ENCODE data around the gene RHOBTB3.

Gene RHOBTB3

DNA sequence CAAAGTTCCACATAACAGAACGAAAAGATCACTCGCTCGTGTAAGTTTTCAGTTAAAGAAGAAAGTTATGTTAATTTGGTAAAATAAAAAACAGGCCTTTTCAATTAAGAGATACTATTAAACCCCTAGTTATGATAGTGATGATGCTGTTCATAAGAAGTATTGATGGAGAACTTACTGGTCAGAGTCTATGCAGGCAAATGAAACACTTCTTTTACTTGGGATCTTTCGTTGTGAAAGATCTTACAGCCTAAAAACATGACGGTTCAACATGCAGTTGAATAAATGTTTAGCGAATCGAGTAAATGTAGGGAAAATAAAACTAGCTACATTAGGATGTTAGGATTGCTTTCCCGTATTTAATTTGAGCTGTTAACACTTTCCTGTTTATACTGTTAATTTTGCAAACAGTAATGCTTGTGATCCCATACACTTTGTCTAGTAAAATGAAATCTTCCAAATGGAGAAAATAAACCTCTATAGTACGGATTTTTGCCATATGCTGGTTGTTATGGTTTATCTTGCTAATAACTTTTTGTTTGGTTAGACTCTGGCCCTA, 2.0 kb downstream of the RHOBTB3 start:
- no peak for FAIRE-seq

DNA sequence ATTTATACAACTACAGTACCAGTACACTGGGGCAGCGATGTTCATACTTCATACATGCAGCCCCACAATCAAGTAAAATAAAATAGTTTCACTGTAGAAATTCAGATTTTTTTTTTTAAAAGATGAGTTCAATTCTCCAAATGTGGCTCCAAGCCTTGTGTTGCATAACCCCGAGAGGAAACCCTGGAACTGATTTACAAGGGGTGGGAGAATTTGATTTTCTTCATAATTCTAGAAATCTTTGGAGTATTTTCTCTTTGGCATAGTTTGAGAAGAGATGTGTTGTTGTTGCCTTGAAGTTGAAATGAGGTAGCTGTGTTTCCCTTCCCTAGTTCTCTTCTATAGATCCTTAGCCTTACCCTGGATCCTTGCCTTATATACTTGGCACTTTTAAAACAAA, 3.1 kb downstream of the RHOBTB3 start:
- no peak for FAIRE-seq

DNA sequence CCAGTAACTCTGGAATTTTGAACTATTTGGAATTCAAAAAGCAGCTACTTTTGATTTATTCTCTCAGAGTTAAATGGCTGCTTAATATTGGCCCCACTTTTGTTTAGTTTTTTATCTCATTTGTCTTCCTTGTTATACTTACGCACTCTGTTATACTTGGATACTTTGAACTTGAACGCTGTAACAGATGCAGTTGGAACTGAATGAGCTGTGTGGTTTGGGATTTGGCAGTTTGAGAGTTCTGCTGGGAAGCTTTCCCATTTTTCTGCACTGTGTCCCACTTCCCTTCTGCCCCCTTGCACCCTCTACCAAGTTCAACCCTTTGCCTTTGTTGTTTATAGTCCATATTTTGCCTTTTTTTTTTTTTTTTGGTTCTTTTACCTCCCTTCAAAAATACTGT, 3.8 kb downstream of the RHOBTB3 start:
- FAIRE-seq = no peak

DNA sequence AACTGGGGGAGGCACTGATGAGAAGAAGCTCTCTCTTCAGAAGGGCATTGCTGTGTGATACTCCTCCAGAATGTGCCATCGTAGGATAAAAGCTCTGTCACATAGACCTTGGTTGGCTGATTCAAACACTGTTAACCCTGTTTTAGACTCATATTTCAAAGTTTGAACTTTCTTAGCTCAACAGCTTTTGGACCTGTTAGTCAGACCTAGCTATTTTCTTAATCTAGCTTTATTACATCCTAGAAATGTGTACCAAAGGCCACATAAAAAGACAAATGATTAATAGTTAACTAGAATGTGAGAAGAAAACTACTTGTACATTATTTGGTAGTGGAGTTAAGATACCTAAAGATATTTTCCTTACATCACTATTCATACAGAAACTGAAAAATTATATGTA, 4.3 kb downstream of the RHOBTB3 start:
- no peak for FAIRE-seq

DNA sequence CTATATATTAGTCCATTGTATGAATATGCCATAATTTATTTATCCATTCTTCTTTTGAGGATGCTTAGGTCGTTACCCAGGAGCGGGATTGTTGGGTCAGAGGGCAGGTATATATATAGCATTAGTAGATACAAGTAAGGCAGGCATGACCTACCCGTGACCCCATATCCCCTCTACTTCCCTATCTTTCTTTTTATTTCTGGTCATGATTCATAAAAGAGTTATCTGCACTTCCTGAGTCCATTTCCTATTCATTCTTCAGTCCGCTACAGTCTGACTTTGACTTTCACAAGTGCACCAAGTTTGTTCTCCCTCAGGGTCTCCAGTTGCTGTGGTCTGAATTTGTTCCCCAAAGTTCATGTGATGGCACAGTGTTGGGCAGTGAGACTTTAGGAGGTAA, 6.9 kb downstream of the RHOBTB3 start:
- FAIRE-seq = no peak

DNA sequence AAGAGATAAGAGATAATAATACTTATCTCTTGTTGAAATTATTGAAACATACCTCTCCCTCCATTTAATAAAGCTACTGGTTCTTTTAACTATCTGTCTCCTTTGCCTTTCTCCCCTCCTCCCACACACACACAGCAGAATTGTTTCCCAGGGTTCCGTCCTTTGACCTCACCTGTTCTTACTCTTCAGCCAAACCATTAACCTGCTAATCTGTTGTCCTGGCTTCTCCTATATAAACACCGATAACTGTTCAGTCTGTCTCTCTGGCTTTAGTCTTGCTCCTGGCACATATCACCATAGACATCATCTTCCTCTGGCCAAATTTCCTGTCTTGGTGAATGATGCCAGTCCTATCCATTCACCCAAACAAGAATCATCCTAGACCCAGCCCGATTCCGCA, 7.7 kb downstream of the RHOBTB3 start:
- no peak for FAIRE-seq

DNA sequence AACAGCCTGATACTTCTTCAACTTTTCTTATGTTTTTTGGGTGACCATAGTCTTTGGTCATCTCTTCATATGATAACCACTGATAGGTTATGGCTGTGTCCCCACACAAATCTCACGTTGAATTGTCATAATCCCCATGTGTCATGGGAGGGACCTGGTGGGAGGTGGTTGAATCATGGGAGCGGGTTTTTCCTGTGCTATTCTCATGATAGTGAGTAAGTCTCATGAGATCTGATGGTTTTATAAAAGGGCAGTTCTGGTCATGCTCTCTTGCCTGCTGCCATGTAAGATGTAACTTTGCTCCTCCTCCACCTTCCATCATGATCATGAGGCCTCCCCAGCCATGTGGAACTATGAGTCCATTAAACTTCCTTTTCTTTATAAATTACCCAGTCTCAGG, 8.7 kb downstream of the RHOBTB3 start:
- no peak for FAIRE-seq

DNA sequence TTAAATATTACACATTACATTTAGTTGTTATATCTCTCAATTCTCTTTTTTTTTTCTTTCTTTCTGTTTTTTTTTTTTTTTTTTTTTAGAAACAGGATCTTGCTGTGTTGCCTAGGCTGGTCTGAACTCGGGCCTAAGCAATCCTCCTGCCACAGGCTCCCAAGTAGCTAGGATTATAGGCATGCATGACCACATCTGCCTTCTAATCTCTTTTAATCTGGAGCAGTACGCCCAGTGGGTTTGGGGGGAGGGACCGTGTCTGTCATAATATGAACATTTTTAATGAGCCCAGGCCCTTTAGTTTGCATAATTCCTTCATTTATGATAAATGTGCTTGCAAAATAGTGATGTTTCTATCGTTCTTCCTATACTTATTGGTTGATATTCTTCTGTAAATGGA, 10.3 kb downstream of the RHOBTB3 start:
- FAIRE-seq = no peak

DNA sequence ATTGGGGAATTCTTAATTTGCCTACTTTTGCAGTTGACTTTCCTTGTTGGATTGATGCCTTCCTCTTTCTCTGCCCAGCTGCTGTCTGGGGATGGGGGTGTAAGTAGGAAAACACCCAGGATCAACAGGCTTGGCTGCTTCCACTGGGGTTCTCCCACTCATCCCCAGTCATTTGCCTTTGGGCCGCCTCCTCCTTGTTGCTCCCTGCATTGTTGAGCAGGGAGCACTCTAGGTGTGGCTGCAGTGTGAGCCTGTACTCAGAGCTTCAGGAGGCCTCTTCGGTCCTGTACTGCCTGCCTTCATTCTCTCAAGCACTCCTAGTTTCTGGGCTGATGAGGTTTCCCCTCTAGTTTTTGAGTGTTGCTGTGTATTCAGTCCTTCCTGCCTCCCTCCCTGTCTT, 12.1 kb downstream of the RHOBTB3 start:
- no peak for FAIRE-seq

DNA sequence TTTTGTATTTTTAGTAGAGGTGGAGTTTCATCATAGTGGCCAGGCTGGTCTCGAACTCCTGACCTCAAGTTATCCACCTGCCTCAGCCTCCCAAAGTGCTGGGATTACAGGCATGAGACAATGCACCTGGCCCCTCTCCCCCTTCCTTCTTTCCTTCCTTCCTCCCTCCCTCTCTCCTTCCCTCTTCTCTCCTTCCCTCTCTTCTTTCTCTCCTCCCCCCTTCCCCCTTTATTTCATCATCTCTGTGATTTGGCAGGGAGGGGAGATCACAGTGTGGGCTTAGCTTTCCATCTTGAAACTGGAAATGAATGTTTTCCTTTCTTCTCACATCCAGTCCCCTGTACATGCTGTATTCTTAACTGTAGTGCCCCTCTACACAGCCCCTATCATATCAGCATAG, 12.7 kb downstream of the RHOBTB3 start:
- no peak for FAIRE-seq

DNA sequence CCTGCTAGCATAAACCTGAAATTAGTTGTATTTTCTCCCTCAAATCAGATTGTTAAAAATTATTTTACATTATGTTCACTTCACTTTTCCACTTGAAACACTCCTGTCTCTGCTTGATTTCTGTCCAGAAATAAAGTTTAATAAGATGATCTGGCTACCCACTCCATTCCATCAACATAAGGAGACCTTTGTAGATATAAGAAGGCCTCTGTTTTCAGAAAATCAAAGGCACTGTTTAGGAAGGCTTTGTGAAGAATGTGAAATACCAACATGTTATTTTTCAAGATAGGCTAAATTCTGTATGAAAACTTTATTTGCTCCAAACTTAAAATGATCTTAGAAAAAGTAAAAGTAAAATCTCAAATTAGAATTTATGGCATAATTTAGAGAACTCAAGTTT, 15.1 kb downstream of the RHOBTB3 start:
- no peak for FAIRE-seq

DNA sequence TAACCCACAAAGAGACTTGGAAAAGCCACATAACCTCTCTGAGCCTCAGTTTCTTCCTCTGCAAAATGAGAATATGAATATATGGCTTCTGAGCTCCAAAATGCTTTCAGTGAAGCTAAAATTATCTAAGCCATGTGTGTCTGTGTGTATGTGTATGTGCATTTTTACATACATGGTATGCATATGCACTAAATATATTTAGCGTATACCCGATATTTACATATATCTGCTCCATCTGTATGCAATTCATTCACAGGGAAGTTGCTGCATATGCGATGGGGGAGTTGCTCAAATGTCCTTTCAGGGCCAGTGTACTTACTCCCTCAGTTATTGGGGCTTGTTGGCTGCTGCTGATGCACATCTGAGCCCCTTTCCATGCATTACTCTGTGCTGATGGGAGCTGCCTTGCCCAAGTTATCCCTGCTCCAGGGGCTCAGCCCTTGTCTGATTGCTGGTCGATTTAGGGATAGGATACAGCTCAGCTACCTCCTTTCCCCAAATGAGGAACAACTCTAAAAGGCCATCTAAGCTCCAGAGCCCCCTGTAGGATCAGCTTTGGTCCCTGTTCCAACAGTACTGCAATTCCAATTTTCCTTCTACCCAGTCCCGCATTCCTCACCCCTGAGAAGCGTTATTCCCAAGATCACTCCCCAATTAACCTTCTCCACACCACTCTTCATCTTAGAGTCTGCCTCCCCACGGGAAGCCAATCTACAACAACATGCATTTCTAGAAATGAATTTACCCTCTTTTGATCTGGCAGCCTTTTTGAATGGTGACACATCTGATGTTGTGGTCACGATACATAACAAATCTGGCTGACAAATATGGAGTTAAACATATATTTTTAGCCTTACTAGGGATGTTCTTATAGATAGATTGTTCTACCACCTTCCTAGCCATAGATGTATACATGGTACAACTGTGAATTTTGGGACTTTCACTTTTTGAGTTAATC, 15.9 kb downstream of the RHOBTB3 start:
- FAIRE-seq = no peak

DNA sequence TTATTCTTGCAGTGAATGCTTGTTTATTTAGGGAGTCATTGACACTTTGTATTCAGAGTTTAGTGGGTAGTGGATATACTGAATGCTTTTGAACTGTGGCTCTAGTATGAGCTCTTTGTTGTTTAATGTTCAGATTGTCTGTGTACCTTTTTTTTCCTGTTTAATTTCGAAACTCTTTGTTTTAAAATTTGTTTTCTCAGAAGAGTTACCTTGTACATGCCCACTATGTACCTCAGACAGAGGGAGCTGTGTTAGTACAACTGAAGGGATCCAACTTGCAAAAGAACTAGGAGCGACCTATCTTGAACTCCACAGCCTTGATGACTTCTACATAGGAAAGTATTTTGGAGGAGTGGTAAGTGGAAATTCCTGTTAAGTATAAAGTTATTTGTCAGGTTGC, 17.0 kb downstream of the RHOBTB3 start:
- no peak for FAIRE-seq

DNA sequence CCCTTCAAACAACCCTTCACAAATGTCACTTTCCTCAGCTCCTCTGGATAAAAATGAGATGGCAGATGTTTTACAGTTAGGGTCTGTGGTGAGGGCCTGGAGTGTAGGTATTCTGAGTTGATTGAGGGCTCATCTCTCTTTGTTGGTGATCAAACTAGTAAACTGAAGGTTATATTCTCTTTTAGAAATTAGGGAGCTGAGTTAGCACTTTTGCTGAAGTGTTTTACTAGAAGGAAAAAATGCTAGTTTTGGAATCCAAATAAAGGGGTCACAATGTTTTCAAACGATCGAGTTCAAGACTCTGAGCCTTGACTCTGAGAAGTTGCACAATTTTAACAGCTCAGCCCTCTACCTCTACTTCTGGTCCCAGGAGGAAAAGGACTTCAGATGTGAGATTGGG, 23.4 kb downstream of the RHOBTB3 start:
- no peak for FAIRE-seq

DNA sequence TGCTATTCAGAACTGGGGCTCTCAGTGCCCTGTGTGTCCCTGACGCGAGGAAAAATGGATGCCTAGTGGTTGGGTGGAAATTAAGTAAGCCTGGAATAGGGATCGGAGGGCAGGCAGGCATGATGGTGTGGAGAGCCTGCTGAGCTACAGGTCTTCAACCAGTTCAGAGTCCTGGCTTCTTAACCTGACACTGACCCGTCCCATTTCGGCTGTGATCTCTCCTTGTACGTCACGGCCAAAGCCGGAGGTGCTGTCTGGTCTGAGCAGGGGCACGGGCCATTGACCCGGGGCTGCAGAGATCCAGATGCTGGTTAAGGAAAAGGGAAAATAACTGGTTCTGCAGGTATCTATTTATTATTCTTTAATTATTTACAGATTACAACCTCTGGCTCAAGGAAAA, 27.9 kb downstream of the RHOBTB3 start:
- FAIRE-seq = no peak

DNA sequence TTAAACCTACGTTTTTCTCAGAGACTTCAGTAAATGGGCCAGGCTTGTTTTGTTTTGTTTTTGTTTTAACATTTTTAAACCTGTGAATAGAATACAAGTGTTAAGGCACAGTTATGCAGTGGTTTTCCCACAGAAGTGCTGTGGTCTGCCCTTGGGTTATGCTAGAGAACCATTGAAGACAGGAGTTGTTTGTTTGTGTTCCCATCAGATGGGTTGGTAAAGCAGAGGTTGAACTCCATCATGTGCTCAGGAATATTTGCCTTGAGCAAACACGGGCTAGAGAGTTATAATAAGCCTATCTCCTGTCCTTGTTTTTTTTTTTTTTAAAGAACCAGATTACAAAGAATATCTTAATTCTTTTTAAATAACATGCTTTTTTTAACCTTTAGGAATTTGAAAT, 28.5 kb downstream of the RHOBTB3 start:
- FAIRE-seq = no peak

DNA sequence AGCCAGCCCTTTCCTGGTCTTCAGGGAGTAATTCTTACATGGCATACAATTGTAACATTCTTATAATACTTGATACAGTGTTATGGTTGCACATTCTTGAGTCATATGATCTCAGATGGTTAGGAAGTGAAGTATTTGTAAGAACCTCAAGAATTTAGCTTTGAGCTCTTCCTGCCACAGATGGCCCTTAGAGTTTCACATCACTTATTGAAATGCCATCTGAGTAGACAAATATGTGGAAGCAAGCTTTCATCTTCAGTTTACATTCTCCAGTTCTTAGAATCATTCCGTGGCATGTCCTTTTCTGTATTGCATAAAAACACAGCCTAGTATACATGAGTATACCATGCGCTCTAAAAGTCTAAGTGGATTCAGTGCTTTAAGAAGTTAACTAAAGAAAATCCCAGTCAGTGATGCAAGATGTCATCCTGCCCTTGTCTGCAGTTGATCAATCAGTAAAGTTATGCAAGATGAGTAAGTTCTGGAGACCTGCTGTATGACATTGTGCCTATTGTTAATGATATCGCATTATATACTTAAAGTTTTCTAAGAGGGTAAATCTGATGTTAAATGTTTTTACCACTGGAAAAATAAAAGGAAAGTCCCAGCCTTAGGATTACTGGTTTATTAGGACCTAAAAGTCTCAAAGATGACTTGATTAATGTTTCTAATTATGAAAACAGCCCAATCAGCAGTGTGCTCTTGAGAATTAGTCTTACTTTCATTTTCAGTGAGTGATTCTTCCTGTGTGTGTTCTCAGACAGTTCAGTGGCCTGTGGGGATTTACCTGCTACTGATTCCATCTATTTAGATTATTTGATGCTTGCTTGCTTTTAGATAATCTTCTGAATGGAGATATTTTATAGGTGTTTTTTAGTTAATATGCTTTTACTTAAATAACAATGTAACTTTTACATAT, 29.4 kb downstream of the RHOBTB3 start:
- FAIRE-seq = no peak

DNA sequence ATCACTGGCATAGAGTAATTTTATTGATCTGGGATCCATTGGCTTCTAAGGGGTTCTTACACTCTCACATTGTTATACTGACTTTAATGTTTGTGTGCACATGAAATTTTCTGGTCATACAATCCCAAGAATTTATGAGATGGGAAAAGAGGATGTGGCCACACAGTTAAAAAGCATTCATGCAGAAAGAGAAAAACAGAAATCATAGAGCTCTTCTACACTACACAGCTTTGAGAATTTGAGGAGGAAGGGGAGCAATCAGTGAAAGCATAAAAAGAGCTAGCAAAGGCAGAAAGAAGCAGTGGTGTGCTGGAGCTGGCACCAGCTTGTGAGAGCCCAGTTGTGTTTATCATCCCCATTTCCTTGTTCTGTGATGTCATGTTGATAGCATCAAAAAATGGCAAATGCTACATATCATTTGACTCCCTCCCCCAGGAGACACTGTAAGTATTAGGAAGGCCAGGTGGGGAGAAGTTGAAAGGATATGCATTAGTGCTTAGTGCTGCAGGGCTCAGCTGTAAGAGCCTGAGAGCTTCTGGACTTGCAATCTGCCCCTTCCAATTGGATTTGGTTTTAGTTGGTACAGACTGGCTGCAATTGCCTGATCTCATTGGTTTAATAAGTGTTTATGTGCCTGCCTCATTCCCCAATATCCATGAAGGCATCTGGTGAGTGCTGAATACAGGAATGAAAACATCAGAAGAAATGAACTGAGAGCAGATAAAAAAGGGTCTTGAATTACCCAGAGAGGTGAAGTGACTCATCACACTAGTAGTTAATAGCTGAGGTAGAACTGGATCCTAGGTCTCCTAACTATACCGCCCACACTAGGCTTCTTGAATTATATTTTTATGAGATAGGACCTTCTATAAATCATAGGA, 30.9 kb downstream of the RHOBTB3 start:
- FAIRE-seq = no peak

DNA sequence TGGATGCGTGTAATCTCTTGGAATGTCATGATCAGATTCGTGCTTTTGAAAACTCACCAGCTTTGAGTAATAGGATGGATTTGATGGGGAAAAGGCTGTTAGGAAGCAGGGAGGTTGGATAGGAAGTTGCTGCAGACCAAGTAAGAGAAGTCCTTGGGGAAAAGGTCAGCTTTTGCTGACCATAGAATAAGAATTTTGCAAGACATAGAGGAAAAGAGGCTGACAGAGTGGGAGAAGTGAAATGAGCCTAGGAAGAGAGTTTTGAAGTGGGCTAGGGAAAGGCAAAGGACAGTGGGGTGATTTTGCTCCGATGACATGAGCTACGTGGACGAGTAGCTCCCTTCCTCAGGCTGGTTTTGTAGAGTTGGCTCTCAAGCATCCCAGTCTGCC, 31.5 kb downstream of the RHOBTB3 start:
- no peak for FAIRE-seq

DNA sequence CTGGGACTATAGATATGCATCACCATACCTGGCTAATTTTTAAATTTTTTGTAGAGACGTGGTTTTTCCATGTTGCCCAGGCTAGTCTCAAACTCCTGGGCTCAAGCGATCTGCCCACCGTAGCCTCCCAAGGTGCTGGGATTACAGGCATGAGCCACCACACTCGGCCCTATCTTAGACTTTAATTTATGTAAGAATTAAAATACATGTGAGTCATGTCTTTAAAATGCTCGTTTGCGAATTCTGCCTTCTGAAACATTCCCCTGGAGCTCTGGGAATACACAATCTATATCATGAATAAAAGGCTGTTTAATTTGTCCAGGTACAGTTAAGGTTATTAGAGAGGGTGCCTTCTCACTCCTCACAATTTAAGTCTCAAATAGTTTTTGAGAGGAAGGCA, 32.8 kb downstream of the RHOBTB3 start:
- FAIRE-seq = no peak

DNA sequence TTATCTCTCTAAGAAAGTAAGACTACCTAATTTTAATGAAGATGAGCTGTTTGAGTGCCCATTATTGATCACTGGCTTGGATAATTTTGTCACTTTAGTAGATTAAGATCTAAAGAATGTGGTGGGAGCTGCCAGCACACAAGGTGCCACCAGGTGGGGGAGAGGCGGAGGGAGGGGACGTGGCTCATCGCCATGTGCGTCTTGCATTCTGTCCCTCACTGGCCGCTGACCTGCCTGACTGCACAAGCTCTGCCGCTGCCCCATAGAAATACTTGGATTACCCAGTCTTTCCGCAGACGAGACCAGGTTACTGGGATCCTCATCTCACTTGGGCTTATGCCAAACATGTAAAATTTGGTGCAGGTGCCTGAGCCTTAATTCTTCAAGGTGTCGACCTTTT, 37.6 kb downstream of the RHOBTB3 start:
- no peak for FAIRE-seq

DNA sequence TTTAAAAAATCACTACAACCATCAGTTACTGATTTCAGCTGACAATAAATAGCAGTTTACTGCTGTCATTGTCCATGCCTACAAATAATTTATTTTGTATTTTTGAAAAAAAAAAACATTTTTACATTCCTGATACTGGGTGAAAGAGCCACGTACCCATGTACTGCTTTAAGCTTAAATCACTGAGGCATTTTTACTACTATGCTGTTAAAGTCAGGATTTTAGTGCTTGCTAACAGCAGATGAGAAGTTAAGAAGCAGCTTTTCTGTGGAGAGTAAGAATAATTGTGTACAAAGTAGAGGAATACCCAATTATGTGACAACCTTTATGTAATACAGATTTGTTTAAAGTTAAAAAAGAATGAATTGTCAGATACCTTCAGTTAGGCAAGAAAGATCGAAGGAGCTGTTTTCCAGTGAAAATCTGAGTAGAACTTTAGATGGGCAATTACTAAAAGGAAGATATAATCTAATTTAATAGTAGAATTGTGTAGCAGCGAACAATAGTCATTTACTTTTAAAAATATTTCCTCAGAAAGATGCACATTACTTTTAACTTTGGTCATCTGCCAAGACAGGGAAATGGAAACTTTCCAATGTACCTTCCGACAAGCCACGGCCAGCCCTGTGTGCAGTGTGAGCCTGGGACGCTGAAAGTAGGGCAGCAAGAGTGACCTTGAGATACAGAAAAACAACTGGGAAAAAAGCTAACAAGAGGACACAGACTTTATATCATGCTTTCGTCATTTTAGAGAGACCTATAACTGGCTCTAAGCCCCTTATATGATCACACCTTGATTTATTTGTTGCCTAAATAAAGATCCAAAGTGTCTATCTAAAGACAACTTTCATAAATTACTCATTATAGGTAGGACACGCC, 39.9 kb downstream of the RHOBTB3 start:
- FAIRE-seq = no peak

Data from TTC549 (cell line).